Endothelial cell of umbilical vein (primary cell): ENCODE data around the gene PKMYT1. TPM values are rescaled to one million over a fixed set of nuclear protein-coding genes. Genes with fewer than 3 reads are reported as not detected.

Source experiments
- BruUV-seq: library from RNA; stranded (reverse); fragments of 400-500 nt; replicated peaks from 2 replicates; lab custom pipeline; 2021; lab: Mats Ljungman, UMichigan
- CTCF ChIA-PET: fragments of 300-600, 350-600 bp; sonication (Branson Sonifier 250); formaldehyde crosslinking; loops from one replicate; lab custom pipeline; 2021; ENCODE audit warnings: antibody characterized with exemption, inconsistent platforms; lab: Charles Lee
- POLR2A ChIA-PET: fragments of 300-600, 350-600 bp; sonication (Branson Sonifier 250); formaldehyde crosslinking; loops from one replicate; lab custom pipeline; 2021; ENCODE audit warnings: antibody characterized with exemption, inconsistent platforms; lab: Charles Lee
- DNase-seq: peaks from one replicate; pipeline ENCODE4 v3.0.0-alpha.2; 2011; ENCODE audit warnings: low read depth, low spot score
- FAIRE-seq: peaks from 2 replicates; lab custom pipeline; 2011; peaks lifted over from hg19 to GRCh38; lab: Jason Lieb, UNC
- H2AFZ ChIP-seq: 2 replicates; pipeline ENCODE4 v1.6.0; 2012; ENCODE audit warnings: low read depth, low read length, control low read depth, inconsistent platforms
- H3K27ac ChIP-seq: 2 replicates; pipeline ENCODE4 v1.5.1; 2011; ENCODE audit warnings: low read depth, mild to moderate bottlenecking, control low read depth, low read length, moderate library complexity; ENCODE audit not compliant: insufficient read depth
- H3K27me3 ChIP-seq, 2 experiments: 2 replicates each; pipeline versions ENCODE4 v1.6.0 to v1.6.1; 2011; ENCODE audit warnings: low read length in 2 of 2, mixed read lengths in 1 of 2; ENCODE audit not compliant: control insufficient read depth in 2 of 2, insufficient read depth in 2 of 2
- H3K36me3 ChIP-seq, 2 experiments: 2 replicates in 1 of 2; 3 replicates in 1 of 2; pipeline ENCODE4 v1.5.1; 2011; ENCODE audit warnings: low read length in 2 of 2, mild to moderate bottlenecking in 1 of 2, moderate library complexity in 1 of 2; ENCODE audit not compliant: control insufficient read depth in 2 of 2, insufficient read depth in 2 of 2; ENCODE audit errors: extremely low read depth in 1 of 2
- H3K4me1 ChIP-seq: 3 replicates; pipeline ENCODE4 v1.5.1; 2011; ENCODE audit warnings: mild to moderate bottlenecking, low read length; ENCODE audit not compliant: control insufficient read depth, insufficient read depth; ENCODE audit errors: extremely low read depth
- H3K4me2 ChIP-seq: 2 replicates; pipeline ENCODE4 v1.6.1; 2011; ENCODE audit warnings: low read length, control low read depth, mixed read lengths; ENCODE audit not compliant: insufficient read depth
- H3K4me3 ChIP-seq, 3 experiments: fragments of 200-600 bp in 1 of 3; sonication (generic), shearing (Covaris generic) in 1 of 3; replicated peaks in 1 of 3; 2 replicates each; pipeline ENCODE4 v1.5.1; 2011 to 2016; ENCODE audit warnings: control low read depth in 3 of 3, low read length in 3 of 3, mild to moderate bottlenecking in 2 of 3, inconsistent platforms in 1 of 3, low read depth in 1 of 3, moderate library complexity in 1 of 3; ENCODE audit not compliant: insufficient read depth in 1 of 3
- H3K79me2 ChIP-seq: 2 replicates; pipeline ENCODE4 v1.6.0; 2012; ENCODE audit warnings: low read length, inconsistent platforms; ENCODE audit not compliant: control insufficient read depth, insufficient read depth
- H3K9ac ChIP-seq: replicated peaks from 2 replicates; pipeline ENCODE3; 2011; ENCODE audit warnings: low read length, control low read depth; ENCODE audit not compliant: insufficient read depth; ENCODE audit errors: extremely low read depth
- H3K9me1 ChIP-seq: replicated peaks from 3 replicates; pipeline ENCODE4 v1.6.0; 2011; ENCODE audit warnings: mild to moderate bottlenecking, low read length; ENCODE audit not compliant: control insufficient read depth, insufficient read depth; ENCODE audit errors: extremely low read depth
- H3K9me3 ChIP-seq: replicated peaks from 2 replicates; pipeline ENCODE4 v1.5.1; 2012; ENCODE audit warnings: low read length, inconsistent platforms; ENCODE audit not compliant: control insufficient read depth, insufficient read depth
- H4K20me1 ChIP-seq: replicated peaks from 2 replicates; pipeline ENCODE3; 2011; ENCODE audit warnings: mild to moderate bottlenecking, low read length; ENCODE audit not compliant: control insufficient read depth, insufficient read depth; ENCODE audit errors: extremely low read depth
- EZH2 ChIP-seq: IDR thresholded peaks from 2 replicates; pipeline ENCODE4 v1.6.1; 2012; ENCODE audit warnings: borderline replicate concordance, low read depth, mild to moderate bottlenecking, moderate library complexity, low read length, inconsistent platforms; ENCODE audit not compliant: severe bottlenecking
- FOS ChIP-seq: IDR thresholded peaks from 2 replicates; pipeline ENCODE4 v1.6.1; 2011; ENCODE audit warnings: mild to moderate bottlenecking, low read length, moderate library complexity, borderline replicate concordance; ENCODE audit not compliant: insufficient read depth
- GATA2 ChIP-seq: IDR thresholded peaks from 2 replicates; pipeline ENCODE4 v1.7.0; 2011; ENCODE audit warnings: low read depth, mild to moderate bottlenecking, moderate library complexity, mixed read lengths, low read length; ENCODE audit not compliant: insufficient read length, insufficient read depth
- JUN ChIP-seq: IDR thresholded peaks from 2 replicates; pipeline ENCODE4 v1.6.1; 2011; ENCODE audit warnings: borderline replicate concordance, low read depth; ENCODE audit not compliant: insufficient read length, insufficient read depth
- MYC ChIP-seq: IDR thresholded peaks from one replicate; pipeline ENCODE4 v1.6.1; 2011; ENCODE audit warnings: mild to moderate bottlenecking, low read depth, low read length
- POLR2A ChIP-seq: IDR thresholded peaks from 2 replicates; pipeline ENCODE4 v1.6.1; 2012; ENCODE audit warnings: low read depth, mild to moderate bottlenecking, control low read depth, low read length
- POLR2AphosphoS5 ChIP-seq: IDR thresholded peaks from 2 replicates; pipeline ENCODE4 v1.6.1; 2012; ENCODE audit warnings: low read depth, mild to moderate bottlenecking, control low read depth, low read length, moderate library complexity; ENCODE audit not compliant: insufficient read depth
- dilution Hi-C: fragments of 300-500 bp; cut with MboI; formaldehyde crosslinking; loops from one replicate; pipeline ENCODE4 v1.15.0; 2019; ENCODE audit warnings: low sequenced_read_pairs; ENCODE audit not compliant: extremely low pct_ligation_motif_present
- intact Hi-C: fragments of 100-400 bp; cut with micrococcal nuclease; formaldehyde crosslinking; loops from one replicate; pipeline ENCODE4 v1.10.0; 2022
- polyA plus RNA-seq, 4 experiments: library from polyadenylated mRNA; depleted of rRNA in 3 of 4; stranded (reverse) in 3 of 4; unstranded in 1 of 4; fragments of >200 nt; gene quantifications; 2 replicates each; pipeline versions ENCODE4 v1.2.1 to v1.2.3, GENCODE V29; 2011 to 2012; ENCODE audit warnings: missing spikeins in 1 of 4
- total RNA-seq: library from RNA; stranded (reverse); gene quantifications from 2 replicates; pipeline ENCODE4 v1.2.3, GENCODE V29; 2021
- TF ChIP-seq, protein P1 (sequence below), 2 donors: IDR thresholded peaks; 1 replicate in 1 of 2; 2 replicates in 1 of 2; pipeline ENCODE4 v1.5.1; 2011; ENCODE audit warnings: low read length in 2 of 2, mild to moderate bottlenecking in 2 of 2, moderate library complexity in 2 of 2, control low read depth in 1 of 2, inconsistent platforms in 1 of 2, low read depth in 1 of 2; ENCODE audit not compliant: insufficient read depth in 1 of 2; ENCODE audit errors: extremely low read depth in 1 of 2
- TF ChIP-seq, protein P2 (sequence below): IDR thresholded peaks from 2 replicates; pipeline ENCODE4 v1.6.1; 2011; ENCODE audit not compliant: insufficient read depth, insufficient read length

PKMYT1 gene
- total and polyA plus RNA-seq, 2 donors (not counting 3 experiments of a cell fraction or from before 2014, with no cell fraction given) = 26.1 to 48.5 TPM

- H3K4me1 ChIP-seq = no peaks in the 10 kb centered on the region
- H3K27ac ChIP-seq = no peak overlapping the region
- no peak overlapping the region for H3K9ac ChIP-seq
- FAIRE-seq (no peak), DNase-seq (no peak)
- intact Hi-C loops = no loop called here
- no peak overlapping the region for H3K4me2 ChIP-seq
- no peaks in the 10 kb centered on the region for H3K79me2 ChIP-seq
- ChIA-PET CTCF (interaction anchor here (1.2 kb wide), 1 partner anchor 29 kb away, joined by 5 read pairs; no protein-coding TSS in a partner anchor), POLR2A (interaction anchor here (0.7 kb wide), 1 partner anchor 1422 kb away, joined by 3 read pairs; no protein-coding TSS in a partner anchor)
- H4K20me1 ChIP-seq = no peaks in the 10 kb centered on the region
- no peaks in the 10 kb centered on the region for H3K36me3 ChIP-seq
- dilution Hi-C loops = no loop called here
- no peaks in the 10 kb centered on the region for H3K9me1 ChIP-seq
- H3K4me3 ChIP-seq = no peak overlapping the region
- no peaks in the 10 kb centered on the region for H3K27me3 ChIP-seq
- BruUV-seq = no TSS peak
- no peak overlapping the region for H2AFZ ChIP-seq
- TF ChIP-seq, protein P1, sequence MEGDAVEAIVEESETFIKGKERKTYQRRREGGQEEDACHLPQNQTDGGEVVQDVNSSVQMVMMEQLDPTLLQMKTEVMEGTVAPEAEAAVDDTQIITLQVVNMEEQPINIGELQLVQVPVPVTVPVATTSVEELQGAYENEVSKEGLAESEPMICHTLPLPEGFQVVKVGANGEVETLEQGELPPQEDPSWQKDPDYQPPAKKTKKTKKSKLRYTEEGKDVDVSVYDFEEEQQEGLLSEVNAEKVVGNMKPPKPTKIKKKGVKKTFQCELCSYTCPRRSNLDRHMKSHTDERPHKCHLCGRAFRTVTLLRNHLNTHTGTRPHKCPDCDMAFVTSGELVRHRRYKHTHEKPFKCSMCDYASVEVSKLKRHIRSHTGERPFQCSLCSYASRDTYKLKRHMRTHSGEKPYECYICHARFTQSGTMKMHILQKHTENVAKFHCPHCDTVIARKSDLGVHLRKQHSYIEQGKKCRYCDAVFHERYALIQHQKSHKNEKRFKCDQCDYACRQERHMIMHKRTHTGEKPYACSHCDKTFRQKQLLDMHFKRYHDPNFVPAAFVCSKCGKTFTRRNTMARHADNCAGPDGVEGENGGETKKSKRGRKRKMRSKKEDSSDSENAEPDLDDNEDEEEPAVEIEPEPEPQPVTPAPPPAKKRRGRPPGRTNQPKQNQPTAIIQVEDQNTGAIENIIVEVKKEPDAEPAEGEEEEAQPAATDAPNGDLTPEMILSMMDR (IDR thresholded peaks at IDR 0.05; ENCODE audit: extremely low read depth in 1 of 2, insufficient read depth in 1 of 2, low read depth in 1 of 2, low read length in 2 of 2) = no peak
- TF ChIP-seq POLR2A = no peak
- TF ChIP-seq MYC = no peak
- TF ChIP-seq JUN = no peak
- TF ChIP-seq FOS = no peak
- no peak for TF ChIP-seq GATA2
- TF ChIP-seq POLR2AphosphoS5 = no peak
- TF ChIP-seq, protein P2, sequence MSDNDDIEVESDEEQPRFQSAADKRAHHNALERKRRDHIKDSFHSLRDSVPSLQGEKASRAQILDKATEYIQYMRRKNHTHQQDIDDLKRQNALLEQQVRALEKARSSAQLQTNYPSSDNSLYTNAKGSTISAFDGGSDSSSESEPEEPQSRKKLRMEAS = no peak
- no peak for TF ChIP-seq EZH2
- no peaks in the 10 kb centered on the region for H3K9me3 ChIP-seq
These were observed 23.7 kb downstream of the PKMYT1 start for GRCh38 chr16:2956579-2956956.
